Thyroid gland (tissue), 4 donors: ENCODE results near the gene HEXIM1.

Experiments used
- CTCF ChIP-seq, 6 experiments: fragments of 200-600 bp in 3 of 6; fragments of 450-650 bp in 3 of 6; sonication (generic) in 3 of 6; IDR thresholded peaks; one replicate each; pipeline ENCODE4 v1.5.1; 2016 to 2019; ENCODE audit warnings: antibody characterized with exemption in 6 of 6, mild to moderate bottlenecking in 2 of 6, inconsistent platforms in 1 of 6, moderate library complexity in 1 of 6
- POLR2A ChIP-seq, 2 donors: fragments of 450-650 bp; IDR thresholded peaks; one replicate each; pipeline ENCODE4 v1.6.1; 2017; ENCODE audit warnings: antibody characterized with exemption in 2 of 2, mild to moderate bottlenecking in 2 of 2, moderate library complexity in 1 of 2

GRCh38 chr17:45113424-45113754 is 34.9 kb upstream of the HEXIM1 start:
- TF ChIP-seq CTCF (IDR thresholded peaks at IDR 0.05) (no peak), POLR2A (IDR thresholded peaks at IDR 0.05) (no peak)
